Right lobe of liver (tissue), 6 donors: ENCODE data around the gene ETS2. TPM values are rescaled to one million over a fixed set of nuclear protein-coding genes. Genes with fewer than 3 reads are reported as not detected.
A peak's percentile ranks its signal among the peaks of the same experiment; 100 is the strongest.
"Not testable (repeated sequence)": the region's sequence is repeated elsewhere in the genome, so short reads cannot be mapped to it uniquely, and the experiment has no call there.

Experiments
- ATAC-seq, 4 donors: fragments of 200-7000 bp; cut with Tn5 transposase; one replicate each; pipeline ENCODE4 v1.9.1; 2020; ENCODE audit warnings: mild to moderate bottlenecking in 4 of 4, moderate library complexity in 4 of 4
- DNase-seq, 3 donors: peaks; one replicate each; pipeline ENCODE4 v3.0.0-alpha.2; 2020
- H3K27ac ChIP-seq, 3 donors: fragments of 200-600 bp; one replicate each; pipeline ENCODE4 v1.8.0; 2022
- H3K27me3 ChIP-seq, 2 donors: fragments of 200-600 bp; one replicate each; pipeline ENCODE4 v1.8.0; 2022
- H3K36me3 ChIP-seq, 4 donors: fragments of 200-600 bp; sonication (generic) in 1 of 4; one replicate each; pipeline versions ENCODE4 v1.5.1 to v1.8.0; 2017 to 2022; ENCODE audit warnings: control low read depth in 1 of 4
- H3K4me1 ChIP-seq, 4 donors: fragments of 200-600 bp; sonication (generic) in 1 of 4; one replicate each; pipeline versions ENCODE4 v1.5.1 to v1.8.0; 2017 to 2022; ENCODE audit warnings: control low read depth in 1 of 4
- H3K4me3 ChIP-seq, 3 donors: fragments of 200-600 bp; one replicate each; pipeline ENCODE4 v1.8.0; 2022
- H3K9me3 ChIP-seq, 4 donors: fragments of 200-600 bp; sonication (generic) in 1 of 4; one replicate each; pipeline versions ENCODE4 v1.5.1 to v1.8.0; 2017 to 2022; ENCODE audit warnings: control low read depth in 1 of 4
- POLR2A ChIP-seq: fragments of 450-650 bp; IDR thresholded peaks from one replicate; pipeline ENCODE4 v1.6.1; 2017; ENCODE audit warnings: antibody characterized with exemption, mild to moderate bottlenecking
- WGBS: methylation state at CpG from one replicate; pipeline ENCODE4 v1.1.6; 2018; ENCODE audit warnings: low coverage, low lambda C conversion rate; ENCODE audit not compliant: insufficient coverage; ENCODE audit errors: missing lambda C conversion rate; 5-methylcytosine and 5-hydroxymethylcytosine counted together
- intact Hi-C, 2 donors: fragments of 100-400 bp; cut with DNase I; formaldehyde crosslinking; loops; one replicate each; pipeline versions ENCODE4 v1.11.2 to v1.14.1; 2022
- total RNA-seq, 6 experiments: library from RNA; depleted of rRNA in 2 of 6; stranded (reverse); fragments of >200 nt in 2 of 6; fragmentation: NEBNext Ultra II Directional in 3 of 6; extraction: Animal tissue kit (Norgen Biotek cat#: 25700) in 3 of 6; gene quantifications; one replicate each; pipeline versions ENCODE4 v1.1.0 to v1.2.4, GENCODE V29; 2016 to 2023
- TF ChIP-seq, protein P1 (sequence below), 4 donors: fragments of 200-600 bp in 3 of 4; fragments of 450-650 bp in 1 of 4; IDR thresholded peaks; one replicate each; pipeline versions ENCODE4 v1.5.1 to v1.8.0; 2016 to 2022; ENCODE audit warnings: antibody characterized with exemption in 4 of 4, mild to moderate bottlenecking in 2 of 4
- donor health status: DM: no; HTN: yes; CAD: no.
- donor health status: DM: no; HTN: no; CAD: no.
- donor health status: DM: no; HTN: no; CAD: no.
- donor health status: DM: no; HTN: yes; CAD: no.
- donor health status: DM: no; HTN: yes; CAD: no.

ETS2 gene
- total RNA-seq, 6 experiments from 2014 or later = 38.3 to 252 (median 129) TPM

- Histone ChIP-seq H3K36me3 (no peaks in the 10 kb centered on the region), H3K4me1 (peaks cover 0 to 6% (median under 1%) of the 10 kb centered on the region in 4 donors), H3K4me3 (no peak overlapping the region), H3K9me3 (no peaks in the 10 kb centered on the region), H3K27me3 (no peaks in the 10 kb centered on the region), H3K27ac (no peak overlapping the region)
- ATAC-seq (no peak), DNase-seq (no peak)
- WGBS = 25% methylated on average over 2 of the region's 4 CpGs
- intact Hi-C loops = no loop called here
- TF ChIP-seq, protein P1, sequence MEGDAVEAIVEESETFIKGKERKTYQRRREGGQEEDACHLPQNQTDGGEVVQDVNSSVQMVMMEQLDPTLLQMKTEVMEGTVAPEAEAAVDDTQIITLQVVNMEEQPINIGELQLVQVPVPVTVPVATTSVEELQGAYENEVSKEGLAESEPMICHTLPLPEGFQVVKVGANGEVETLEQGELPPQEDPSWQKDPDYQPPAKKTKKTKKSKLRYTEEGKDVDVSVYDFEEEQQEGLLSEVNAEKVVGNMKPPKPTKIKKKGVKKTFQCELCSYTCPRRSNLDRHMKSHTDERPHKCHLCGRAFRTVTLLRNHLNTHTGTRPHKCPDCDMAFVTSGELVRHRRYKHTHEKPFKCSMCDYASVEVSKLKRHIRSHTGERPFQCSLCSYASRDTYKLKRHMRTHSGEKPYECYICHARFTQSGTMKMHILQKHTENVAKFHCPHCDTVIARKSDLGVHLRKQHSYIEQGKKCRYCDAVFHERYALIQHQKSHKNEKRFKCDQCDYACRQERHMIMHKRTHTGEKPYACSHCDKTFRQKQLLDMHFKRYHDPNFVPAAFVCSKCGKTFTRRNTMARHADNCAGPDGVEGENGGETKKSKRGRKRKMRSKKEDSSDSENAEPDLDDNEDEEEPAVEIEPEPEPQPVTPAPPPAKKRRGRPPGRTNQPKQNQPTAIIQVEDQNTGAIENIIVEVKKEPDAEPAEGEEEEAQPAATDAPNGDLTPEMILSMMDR (IDR thresholded peaks at IDR 0.05) = no peak
- no peak for TF ChIP-seq POLR2A
These were observed 36.4 kb downstream of the ETS2 start for GRCh38 chr21:38842079-38842478.

DNA sequence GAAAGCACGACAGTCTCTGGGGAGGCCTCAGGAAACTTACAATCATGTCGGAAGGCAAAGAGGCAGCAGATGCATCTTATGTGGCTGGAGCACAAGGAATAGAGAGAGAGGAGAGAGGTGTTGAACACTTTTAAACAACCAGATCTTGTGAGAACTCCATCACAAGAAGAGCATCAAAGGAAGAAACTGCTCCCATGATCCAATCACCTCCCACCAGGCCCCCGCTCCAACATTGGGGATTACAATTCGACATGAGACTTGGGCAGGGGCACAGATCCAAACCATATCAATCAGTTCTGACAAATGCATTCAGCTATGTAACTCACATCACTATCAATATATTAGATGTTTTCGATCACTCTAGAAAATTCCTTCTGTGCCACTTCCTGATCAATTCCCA, 37.6 kb downstream of the ETS2 start:
- intact Hi-C loops = no loop called here
- H3K9me3 ChIP-seq = no peaks in the 10 kb centered on the region
- peaks cover 0 to 16% (median 7%) of the 10 kb centered on the region in 4 donors for H3K4me1 ChIP-seq
- WGBS = 84% methylated on average over 4 of the region's 5 CpGs
- no peaks in the 10 kb centered on the region for H3K27me3 ChIP-seq
- H3K27ac ChIP-seq = no peak overlapping the region
- H3K4me3 ChIP-seq = no peak overlapping the region
- H3K36me3 ChIP-seq = no peaks in the 10 kb centered on the region
- TF ChIP-seq, protein P1 (IDR thresholded peaks at IDR 0.05) = no peak
- TF ChIP-seq POLR2A = no peak
- no peak for DNase-seq
- ATAC-seq = no peak

DNA sequence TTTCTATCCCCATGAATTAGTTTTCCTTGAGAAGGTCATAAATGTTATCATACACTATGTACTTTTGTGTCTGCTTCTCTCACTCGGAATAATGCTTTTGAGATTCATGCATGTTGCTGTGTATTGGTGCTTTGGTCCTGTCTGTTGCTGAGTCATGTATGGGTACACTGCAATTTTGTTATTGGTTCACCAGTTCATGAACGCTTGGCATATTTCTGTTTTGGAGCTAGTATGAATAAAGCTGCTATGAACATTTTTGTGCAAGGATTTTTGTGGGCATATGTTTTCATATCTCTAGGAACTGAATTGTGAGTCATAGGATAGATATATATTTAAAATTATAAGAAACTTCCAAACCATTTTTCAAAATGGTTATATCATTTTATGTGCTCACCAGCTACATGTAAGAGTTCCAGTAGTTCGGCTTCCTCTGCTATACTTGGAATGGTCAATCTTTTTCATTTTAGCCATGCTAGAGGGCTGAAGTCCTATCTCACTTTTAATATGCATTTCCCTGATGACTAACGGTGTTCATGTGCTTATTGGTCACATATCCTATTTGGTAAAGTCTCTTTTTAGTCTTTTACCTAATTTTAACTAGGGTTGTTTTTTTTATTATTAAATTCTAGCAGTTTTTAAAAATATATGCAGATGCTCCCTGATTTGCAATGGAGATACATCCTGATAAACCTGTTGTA, 38.2 kb downstream of the ETS2 start:
- Histone ChIP-seq H3K36me3 (no peaks in the 10 kb centered on the region), H3K27ac (no peak overlapping the region), H3K27me3 (no peaks in the 10 kb centered on the region), H3K4me1 (peaks cover 0 to 20% (median 8%) of the 10 kb centered on the region in 4 donors), H3K4me3 (no peak overlapping the region), H3K9me3 (no peaks in the 10 kb centered on the region)
- ATAC-seq (no peak), DNase-seq (no peak)
- no peak for TF ChIP-seq POLR2A
- TF ChIP-seq, protein P1 (IDR thresholded peaks at IDR 0.05) = no peak
- intact Hi-C loops = no loop called here
- WGBS = 78% methylated on average over 4 of the region's 4 CpGs

DNA sequence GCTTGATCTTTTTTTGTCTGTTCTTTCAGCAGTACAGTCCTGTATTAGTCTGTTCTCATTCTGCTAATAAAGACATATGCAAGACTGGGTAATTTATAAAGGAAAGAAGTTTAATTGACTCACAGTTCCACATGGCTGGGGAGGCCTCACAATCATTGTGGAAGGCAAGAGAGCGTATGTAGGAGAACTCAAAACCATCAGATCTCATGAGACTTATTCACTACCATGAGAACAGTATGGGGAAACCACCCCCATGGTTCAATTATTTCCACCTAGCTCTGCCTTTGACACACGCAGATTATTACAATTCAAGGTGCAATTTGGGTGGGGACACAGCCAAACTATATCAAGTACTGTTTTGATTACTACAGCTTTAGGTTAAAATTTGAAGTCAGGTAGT, 39.6 kb downstream of the ETS2 start:
- H3K9me3 ChIP-seq, H3K4me3 ChIP-seq, H3K36me3 ChIP-seq, DNase-seq, ATAC-seq, H3K27me3 ChIP-seq, intact Hi-C loops, H3K27ac ChIP-seq: not testable (repeated sequence)
- 100% methylated on average over 2 of the region's 2 CpGs for WGBS
- peaks cover 0 to 20% (median 8%) of the 10 kb centered on the region in 4 donors for H3K4me1 ChIP-seq

- Histone ChIP-seq H3K9me3 (no peaks in the 10 kb centered on the region), H3K4me3 (no peak overlapping the region), H3K27me3 (no peaks in the 10 kb centered on the region), H3K4me1 (peaks cover 0 to 20% (median 8%) of the 10 kb centered on the region in 4 donors), H3K36me3 (no peaks in the 10 kb centered on the region), H3K27ac (peak overlapping the region; percentile 62 to 94 (median 74))
- DNase-seq (peak; percentile 68 to 88 (median 85)), ATAC-seq (peak; percentile 83 to 90 (median 86))
- intact Hi-C loops = no loop called here
- peak; percentile 32 for TF ChIP-seq POLR2A
- TF ChIP-seq, protein P1 (IDR thresholded peaks at IDR 0.05) = no peak
- WGBS = 30% methylated on average over 6 of the region's 7 CpGs
These were observed 41.8 kb downstream of the ETS2 start for GRCh38 chr21:38847556-38847955.
